A172 (cell line): ENCODE data around the gene TMEM238L. TPM values are rescaled to one million over a fixed set of nuclear protein-coding genes. Genes with fewer than 3 reads are reported as not detected.
A peak's percentile ranks its signal among the peaks of the same experiment; 100 is the strongest.

Experiments
- DNase-seq: peaks from one replicate; pipeline ENCODE4 v3.0.0-alpha.2; 2015; ENCODE audit warnings: low spot score
- total RNA-seq: library from RNA; depleted of rRNA; stranded (reverse); fragments of >200 nt; shearing (Covaris generic); gene quantifications from 2 replicates; pipeline ENCODE4 v1.2.3, GENCODE V29; 2014

TMEM238L gene
- total RNA-seq, 1 experiment from 2014 or later = not detected

GRCh38 chr17:10775058-10775457 lies 28.8 kb downstream of the TMEM238L start:
- no peak for DNase-seq

GRCh38 chr17:10773391-10773790 lies 30.5 kb downstream of the TMEM238L start:
- no peak for DNase-seq

- no peak for DNase-seq
Measured at GRCh38 chr17:10772425-10773380, 31.2 kb downstream of the TMEM238L start.

GRCh38 chr17:10771148-10771547 lies 32.8 kb downstream of the TMEM238L start:
- no peak for DNase-seq

GRCh38 chr17:10769840-10770239 lies 34.1 kb downstream of the TMEM238L start:
- no peak for DNase-seq

- DNase-seq = no peak
Measured at GRCh38 chr17:10768750-10769251, 35.1 kb downstream of the TMEM238L start.

- no peak for DNase-seq
Measured at GRCh38 chr17:10767232-10767631, 36.7 kb downstream of the TMEM238L start.

- DNase-seq = no peak
Measured at GRCh38 chr17:10762037-10762436, 41.9 kb downstream of the TMEM238L start.

- no peak for DNase-seq
Measured at GRCh38 chr17:10761281-10761680, 42.6 kb downstream of the TMEM238L start.

GRCh38 chr17:10758062-10758461 lies 45.8 kb downstream of the TMEM238L start:
- DNase-seq = no peak

- DNase-seq = no peak
Measured at GRCh38 chr17:10757647-10758046, 46.3 kb downstream of the TMEM238L start.

- no peak for DNase-seq
Measured at GRCh38 chr17:10757067-10757466, 46.8 kb downstream of the TMEM238L start.

- no peak for DNase-seq
Measured at GRCh38 chr17:10756619-10757018, 47.3 kb downstream of the TMEM238L start.

- no peak for DNase-seq
Measured at GRCh38 chr17:10756185-10756584, 47.7 kb downstream of the TMEM238L start.

- no peak for DNase-seq
Measured at GRCh38 chr17:10755592-10756127, 48.2 kb downstream of the TMEM238L start.

- no peak for DNase-seq
Measured at GRCh38 chr17:10754861-10755591, 48.9 kb downstream of the TMEM238L start.

GRCh38 chr17:10754109-10754508 lies 49.8 kb downstream of the TMEM238L start:
- DNase-seq = peak; percentile 46

GRCh38 chr17:10752696-10753095 lies 51.2 kb downstream of the TMEM238L start:
- no peak for DNase-seq

- DNase-seq = no peak
Measured at GRCh38 chr17:10751563-10751962, 52.3 kb downstream of the TMEM238L start.

- no peak for DNase-seq
Measured at GRCh38 chr17:10750210-10750609, 53.7 kb downstream of the TMEM238L start.

GRCh38 chr17:10748531-10749181 lies 55.2 kb downstream of the TMEM238L start:
- no peak for DNase-seq

GRCh38 chr17:10745231-10745630 lies 58.7 kb downstream of the TMEM238L start:
- DNase-seq = peak; percentile 45
